NCI-H82 treated with DMSO at 0.1 percent for 48 hours (cell line): ENCODE data around the gene STAC.
"Not testable (repeated sequence)": the region's sequence is repeated elsewhere in the genome, so short reads cannot be mapped to it uniquely, and the experiment has no call there.

Experiments
- DNase-seq: peaks from one replicate; lab custom pipeline; 2025; ENCODE audit not compliant: unreplicated experiment; lab: John Stamatoyannopoulos, UW

Gene STAC

GRCh38 chr3:36411587-36411986 is 31.3 kb downstream of the STAC start:
- no peak for DNase-seq

- DNase-seq = no peak
Measured at GRCh38 chr3:36416599-36416998, 36.3 kb downstream of the STAC start.

GRCh38 chr3:36417237-36417636 is 36.9 kb downstream of the STAC start:
- no peak for DNase-seq

GRCh38 chr3:36418296-36418695 is 38.0 kb downstream of the STAC start:
- no peak for DNase-seq

GRCh38 chr3:36428445-36428844 is 48.1 kb downstream of the STAC start:
- DNase-seq = no peak

- no peak for DNase-seq
Measured at GRCh38 chr3:36429986-36430485, 49.7 kb downstream of the STAC start.

- no peak for DNase-seq
Measured at GRCh38 chr3:36433511-36433910, 53.2 kb downstream of the STAC start.

GRCh38 chr3:36434687-36435426 is 54.6 kb downstream of the STAC start:
- no peak for DNase-seq

- no peak for DNase-seq
Measured at GRCh38 chr3:36443028-36443686, 62.9 kb downstream of the STAC start.

GRCh38 chr3:36444909-36445308 is 64.6 kb downstream of the STAC start:
- DNase-seq = no peak

GRCh38 chr3:36446276-36446675 is 66.0 kb downstream of the STAC start:
- DNase-seq = no peak

GRCh38 chr3:36447061-36447460 is 66.8 kb downstream of the STAC start:
- DNase-seq = no peak

- no peak for DNase-seq
Measured at GRCh38 chr3:36451816-36452215, 71.5 kb downstream of the STAC start.

- DNase-seq = not testable (repeated sequence)
Measured at GRCh38 chr3:36453213-36453612, 72.9 kb downstream of the STAC start.

- DNase-seq = not testable (repeated sequence)
Measured at GRCh38 chr3:36453896-36454295, 73.6 kb downstream of the STAC start.

- DNase-seq = no peak
Measured at GRCh38 chr3:36455406-36455805, 75.1 kb downstream of the STAC start.

- DNase-seq = no peak
Measured at GRCh38 chr3:36456784-36457183, 76.5 kb downstream of the STAC start.

- no peak for DNase-seq
Measured at GRCh38 chr3:36457667-36458066, 77.4 kb downstream of the STAC start.

GRCh38 chr3:36459177-36459576 is 78.9 kb downstream of the STAC start:
- no peak for DNase-seq

- no peak for DNase-seq
Measured at GRCh38 chr3:36461597-36461996, 81.3 kb downstream of the STAC start.

- DNase-seq = not testable (repeated sequence)
Measured at GRCh38 chr3:36472045-36472444, 91.7 kb downstream of the STAC start.

GRCh38 chr3:36475558-36475957 is 95.3 kb downstream of the STAC start:
- DNase-seq = no peak
